HEK293 (cell line): ENCODE results near the gene AAK1.
A peak's percentile ranks its signal among the peaks of the same experiment; 100 is the strongest.
"Not testable (repeated sequence)": the region's sequence is repeated elsewhere in the genome, so short reads cannot be mapped to it uniquely, and the experiment has no call there.

Experiments
- CTCF ChIA-PET: fragments of 350-600 bp; formaldehyde crosslinking; extraction: SDS; loops from one replicate; lab custom pipeline; 2021; ENCODE audit warnings: antibody characterized with exemption; lab: Yijun Ruan, JAX
- POLR2A ChIA-PET: fragments of 300-600 bp; formaldehyde crosslinking; extraction: SDS; loops from one replicate; lab custom pipeline; 2020; ENCODE audit warnings: antibody characterized with exemption, inconsistent platforms; lab: Yijun Ruan, JAX
- H3K27ac ChIP-seq: fragments of 200-500 bp; sonication (Bioruptor generic); 2 replicates; pipeline ENCODE4 v1.5.1; 2014; ENCODE audit warnings: low read depth, low read length, control low read depth, inconsistent platforms; ENCODE audit errors: extremely low read depth
- H3K36me3 ChIP-seq, 2 experiments: fragments of 200-500 bp in 1 of 2; sonication (Bioruptor generic) in 1 of 2; 1 replicate in 1 of 2; 2 replicates in 1 of 2; pipeline ENCODE4 v1.5.1; 2014 to 2017; ENCODE audit warnings: inconsistent platforms in 2 of 2, low read length in 2 of 2; ENCODE audit not compliant: control insufficient read depth in 2 of 2, insufficient read depth in 1 of 2
- H3K4me1 ChIP-seq: fragments of 200-500 bp; sonication (Bioruptor generic); 2 replicates; pipeline ENCODE4 v1.5.1; 2014; ENCODE audit warnings: mild to moderate bottlenecking, low read length, inconsistent platforms; ENCODE audit not compliant: control insufficient read depth, insufficient read depth
- H3K4me3 ChIP-seq: 2 replicates; pipeline ENCODE4 v1.5.1; 2011; ENCODE audit warnings: low read depth, mild to moderate bottlenecking, control low read depth, low read length, moderate library complexity
- H3K9me3 ChIP-seq: fragments of 200-500 bp; sonication (Bioruptor generic); 2 replicates; pipeline ENCODE4 v1.5.1; 2014; ENCODE audit warnings: low read depth, low read length, inconsistent platforms; ENCODE audit not compliant: control insufficient read depth, insufficient read depth
- SALL2 ChIP-seq: fragments of 450-650 bp; formaldehyde crosslinking; IDR thresholded peaks from 2 replicates; pipeline ENCODE4 v1.5.0; 2017; ENCODE audit warnings: missing biosample characterization, mild to moderate bottlenecking, missing genetic modification characterization, borderline replicate concordance
- ZBTB7A ChIP-seq: fragments of 450-650 bp; formaldehyde crosslinking; IDR thresholded peaks from 2 replicates; pipeline ENCODE4 v1.5.1; 2016; ENCODE audit warnings: low read depth, missing biosample characterization, missing genetic modification characterization
- ZNF121 ChIP-seq: fragments of 450-650 bp; formaldehyde crosslinking; IDR thresholded peaks from 2 replicates; pipeline ENCODE4 v1.5.1; 2016; ENCODE audit warnings: missing biosample characterization, missing genetic modification characterization
- ZNF132 ChIP-seq: fragments of 450-650 bp; formaldehyde crosslinking; IDR thresholded peaks from 2 replicates; pipeline ENCODE4 v1.5.1; 2017; ENCODE audit warnings: missing biosample characterization, missing genetic modification characterization, borderline replicate concordance
- ZNF223 ChIP-seq: fragments of 450-650 bp; formaldehyde crosslinking; IDR thresholded peaks from 2 replicates; pipeline ENCODE4 v1.5.1; 2016; ENCODE audit warnings: missing biosample characterization, missing genetic modification characterization
- ZNF433 ChIP-seq: fragments of 450-650 bp; formaldehyde crosslinking; IDR thresholded peaks from 2 replicates; pipeline ENCODE4 v1.5.1; 2016; ENCODE audit warnings: missing biosample characterization, missing genetic modification characterization, low read depth
- ZNF558 ChIP-seq: fragments of 450-650 bp; formaldehyde crosslinking; IDR thresholded peaks from 2 replicates; pipeline ENCODE4 v1.5.1; 2016; ENCODE audit warnings: missing biosample characterization, missing genetic modification characterization
- ZNF560 ChIP-seq: fragments of 450-650 bp; formaldehyde crosslinking; IDR thresholded peaks from 2 replicates; pipeline ENCODE4 v1.5.1; 2017; ENCODE audit warnings: missing biosample characterization, missing genetic modification characterization, borderline replicate concordance
- TF ChIP-seq, protein P1 (sequence below): fragments of 450-650 bp; formaldehyde crosslinking; IDR thresholded peaks from 2 replicates; pipeline ENCODE4 v1.5.1; 2016; ENCODE audit warnings: missing biosample characterization, missing genetic modification characterization

The AAK1 gene

GRCh38 chr2:69419111-69419510 lies 224.4 kb downstream of the AAK1 start:
- CTCF ChIA-PET = interaction anchor here (0.7 kb wide), 1 partner anchor 1087 kb away, joined by 3 read pairs; no protein-coding TSS in a partner anchor
- H3K9me3 ChIP-seq, H3K4me3 ChIP-seq, H3K27ac ChIP-seq, H3K4me1 ChIP-seq, POLR2A ChIA-PET: not testable (repeated sequence)
- TF ChIP-seq, protein P1, sequence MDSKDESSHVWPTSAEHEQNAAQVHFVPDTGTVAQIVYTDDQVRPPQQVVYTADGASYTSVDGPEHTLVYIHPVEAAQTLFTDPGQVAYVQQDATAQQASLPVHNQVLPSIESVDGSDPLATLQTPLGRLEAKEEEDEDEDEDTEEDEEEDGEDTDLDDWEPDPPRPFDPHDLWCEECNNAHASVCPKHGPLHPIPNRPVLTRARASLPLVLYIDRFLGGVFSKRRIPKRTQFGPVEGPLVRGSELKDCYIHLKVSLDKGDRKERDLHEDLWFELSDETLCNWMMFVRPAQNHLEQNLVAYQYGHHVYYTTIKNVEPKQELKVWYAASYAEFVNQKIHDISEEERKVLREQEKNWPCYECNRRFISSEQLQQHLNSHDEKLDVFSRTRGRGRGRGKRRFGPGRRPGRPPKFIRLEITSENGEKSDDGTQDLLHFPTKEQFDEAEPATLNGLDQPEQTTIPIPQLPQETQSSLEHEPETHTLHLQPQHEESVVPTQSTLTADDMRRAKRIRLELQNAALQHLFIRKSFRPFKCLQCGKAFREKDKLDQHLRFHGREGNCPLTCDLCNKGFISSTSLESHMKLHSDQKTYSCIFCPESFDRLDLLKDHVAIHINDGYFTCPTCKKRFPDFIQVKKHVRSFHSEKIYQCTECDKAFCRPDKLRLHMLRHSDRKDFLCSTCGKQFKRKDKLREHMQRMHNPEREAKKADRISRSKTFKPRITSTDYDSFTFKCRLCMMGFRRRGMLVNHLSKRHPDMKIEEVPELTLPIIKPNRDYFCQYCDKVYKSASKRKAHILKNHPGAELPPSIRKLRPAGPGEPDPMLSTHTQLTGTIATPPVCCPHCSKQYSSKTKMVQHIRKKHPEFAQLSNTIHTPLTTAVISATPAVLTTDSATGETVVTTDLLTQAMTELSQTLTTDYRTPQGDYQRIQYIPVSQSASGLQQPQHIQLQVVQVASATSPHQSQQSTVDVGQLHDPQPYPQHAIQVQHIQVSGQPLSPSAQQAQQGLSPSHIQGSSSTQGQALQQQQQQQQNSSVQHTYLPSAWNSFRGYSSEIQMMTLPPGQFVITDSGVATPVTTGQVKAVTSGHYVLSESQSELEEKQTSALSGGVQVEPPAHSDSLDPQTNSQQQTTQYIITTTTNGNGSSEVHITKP (tag by site-specific recombination) = peak; percentile 65
- H3K36me3 ChIP-seq = peaks cover 52 to 60% of the 10 kb centered on the region in 2 experiments

DNA sequence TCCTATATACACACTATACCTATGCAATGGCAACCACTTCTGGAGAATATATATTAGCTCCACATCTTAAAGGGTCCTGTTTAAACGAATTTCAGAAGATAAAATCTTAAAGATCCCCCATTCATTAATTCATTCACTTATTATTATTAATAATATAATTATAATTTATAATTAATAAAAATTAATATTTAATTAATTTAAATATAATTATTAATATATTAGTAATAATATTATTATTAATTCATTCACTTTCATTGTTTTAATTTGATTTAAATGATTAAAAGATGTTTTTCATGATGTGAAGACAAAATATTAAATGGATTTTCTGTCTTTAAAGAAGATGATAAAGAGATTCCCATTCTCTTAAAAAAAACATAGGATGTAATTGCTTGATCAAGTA lies 227.4 kb downstream of the AAK1 start:
- TF ChIP-seq ZNF558 (no peak), ZNF433 (tag by site-specific recombination) (no peak), ZNF132 (no peak), ZNF560 (tag by site-specific recombination) (no peak), SALL2 (tag by site-specific recombination) (no peak), ZNF121 (tag by site-specific recombination) (no peak), ZBTB7A (tag by site-specific recombination) (no peak), ZNF223 (no peak)
- TF ChIP-seq, all 188 proteins: peak for 0
- ChIA-PET CTCF (no interaction called here), POLR2A (no interaction called here)
- Histone ChIP-seq H3K4me3 (no peak overlapping the region), H3K36me3 (peaks cover 50 to 61% of the 10 kb centered on the region in 2 experiments), H3K27ac (no peak overlapping the region), H3K4me1 (no peaks in the 10 kb centered on the region), H3K9me3 (no peaks in the 10 kb centered on the region)
